HEK293 (cell line): ENCODE data around the gene PIF1.

Experiments
- ZNF18 ChIP-seq: fragments of 450-650 bp; formaldehyde crosslinking; IDR thresholded peaks from 2 replicates; pipeline ENCODE4 v1.5.1; 2016; ENCODE audit warnings: missing biosample characterization, missing genetic modification characterization
- ZNF266 ChIP-seq: fragments of 450-650 bp; formaldehyde crosslinking; IDR thresholded peaks from 2 replicates; pipeline ENCODE4 v1.5.1; 2016; ENCODE audit warnings: missing biosample characterization, missing genetic modification characterization, low read depth

- no peak for TF ChIP-seq ZNF18 (tag by site-specific recombination)
- TF ChIP-seq ZNF266 (tag by site-specific recombination): no peak
Observed at GRCh38 chr15:64847448-64847847, 22.0 kb upstream of the PIF1 start.
